A673 (cell line): ENCODE data around the gene IRS1. TPM values are rescaled to one million over a fixed set of nuclear protein-coding genes. Genes with fewer than 3 reads are reported as not detected.

ENCODE experiments used
- BruUV-seq: library from RNA; stranded (reverse); fragments of 400-500 nt; replicated peaks from 2 replicates; lab custom pipeline; 2021; lab: Mats Ljungman, UMichigan
- CTCF ChIA-PET: fragments of 300-600 bp; sonication (Branson Sonifier 250); formaldehyde crosslinking; loops from one replicate; lab custom pipeline; 2022; ENCODE audit warnings: antibody characterized with exemption; lab: Charles Lee
- POLR2A ChIA-PET: fragments of 300-600 bp; sonication (Branson Sonifier 250); formaldehyde crosslinking; loops from one replicate; lab custom pipeline; 2022; ENCODE audit warnings: antibody characterized with exemption; ENCODE audit not compliant: low non-redundant PET; lab: Charles Lee
- DNase-seq: peaks from one replicate; pipeline ENCODE4 v3.0.0-alpha.2; 2015; ENCODE audit warnings: low spot score
- H3K27ac ChIP-seq: fragments of 200-600 bp; sonication (generic); 2 replicates; pipeline ENCODE4 v1.5.1; 2016; ENCODE audit warnings: mixed run types, low read depth, mild to moderate bottlenecking, mixed read lengths, antibody characterized with exemption, low read length; ENCODE audit not compliant: poor library complexity, severe bottlenecking
- H3K27me3 ChIP-seq: fragments of 200-600 bp; sonication (generic); replicated peaks from 2 replicates; pipeline ENCODE4 v1.6.1; 2017; ENCODE audit warnings: mixed run types, low read depth, mild to moderate bottlenecking, mixed read lengths, antibody characterized with exemption, low read length; ENCODE audit not compliant: insufficient read depth, poor library complexity
- H3K36me3 ChIP-seq: fragments of 200-600 bp; sonication (generic); 2 replicates; pipeline ENCODE4 v1.6.1; 2016; ENCODE audit warnings: mixed run types, mild to moderate bottlenecking, mixed read lengths, antibody characterized with exemption, low read length; ENCODE audit not compliant: insufficient read depth, poor library complexity, severe bottlenecking
- H3K4me1 ChIP-seq: fragments of 200-600 bp; sonication (generic); 2 replicates; pipeline ENCODE4 v1.6.1; 2017; ENCODE audit warnings: mixed run types, mild to moderate bottlenecking, mixed read lengths, antibody characterized with exemption, low read length; ENCODE audit not compliant: insufficient read depth, poor library complexity, severe bottlenecking
- H3K4me3 ChIP-seq: fragments of 200-600 bp; sonication (generic); 2 replicates; pipeline ENCODE4 v1.5.1; 2016; ENCODE audit warnings: low read depth, mixed run types, mild to moderate bottlenecking, mixed read lengths, low read length; ENCODE audit not compliant: poor library complexity, severe bottlenecking
- H3K9me3 ChIP-seq: fragments of 200-600 bp; sonication (generic); 2 replicates; pipeline ENCODE4 v1.6.1; 2016; ENCODE audit warnings: mixed run types, low read depth, mild to moderate bottlenecking, mixed read lengths, antibody characterized with exemption, low read length; ENCODE audit not compliant: poor library complexity, severe bottlenecking
- EZH2 ChIP-seq: fragments of 200-600 bp; sonication (generic); IDR thresholded peaks from 2 replicates; pipeline ENCODE4 v1.6.1; 2017; ENCODE audit warnings: borderline replicate concordance, low read depth, mild to moderate bottlenecking, mixed read lengths, antibody characterized with exemption, low read length; ENCODE audit not compliant: poor library complexity, severe bottlenecking
- intact Hi-C: fragments of 100-400 bp; cut with micrococcal nuclease; formaldehyde crosslinking; loops from one replicate; pipeline ENCODE4 v1.10.0; 2022; ENCODE audit not compliant: unreplicated experiment
- total RNA-seq: library from RNA; stranded (reverse); gene quantifications from 2 replicates; pipeline ENCODE4 v1.2.3, GENCODE V29; 2021
- TF ChIP-seq, protein P1 (sequence below): fragments of 300-800, 200-600 bp; sonication (generic); conservative IDR thresholded peaks from 2 replicates; pipeline ENCODE4 v1.5.1; 2017; ENCODE audit warnings: low read depth, mild to moderate bottlenecking, antibody characterized with exemption, low read length, moderate library complexity, mixed read lengths

Gene IRS1
- total RNA-seq, 1 experiment from 2014 or later = 29.3 TPM

DNA sequence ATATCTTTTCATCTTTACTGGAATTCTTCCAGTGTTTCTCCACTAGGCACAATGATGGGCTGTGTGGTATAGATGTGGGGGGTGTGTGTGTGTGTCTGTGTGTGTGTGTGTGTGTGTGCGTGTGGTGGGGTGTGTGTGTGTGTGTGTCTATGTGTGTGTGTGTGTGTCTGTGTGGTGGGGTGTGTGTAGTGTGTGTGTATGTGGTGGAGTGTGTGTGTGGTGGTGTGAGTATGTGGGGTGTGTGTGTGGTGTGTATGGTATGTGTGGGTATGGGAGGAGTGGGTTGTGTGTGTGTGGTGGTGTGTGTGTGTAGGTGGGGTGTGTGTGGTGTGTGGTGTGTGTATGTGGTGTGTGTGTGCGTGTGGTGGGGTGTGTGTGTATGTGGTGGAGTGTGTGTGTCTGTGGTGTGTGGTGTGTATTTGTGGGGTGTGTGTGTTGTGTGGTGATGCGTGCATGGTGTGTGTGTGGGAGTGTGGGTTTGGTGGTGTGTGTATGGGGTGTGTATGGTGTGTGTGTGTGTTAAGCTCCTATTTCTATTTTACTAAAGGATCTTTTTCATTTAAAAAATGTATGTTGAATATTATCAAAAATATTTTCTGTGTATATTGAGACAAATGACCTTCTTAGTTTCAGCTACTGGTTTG is 84.2 kb downstream of the IRS1 start:
- Histone ChIP-seq H3K27me3 (no peaks in the 10 kb centered on the region), H3K9me3 (no peaks in the 10 kb centered on the region), H3K4me1 (no peaks in the 10 kb centered on the region), H3K4me3 (no peak overlapping the region), H3K27ac (no peak overlapping the region), H3K36me3 (no peaks in the 10 kb centered on the region)
- no TSS peak for BruUV-seq
- TF ChIP-seq EZH2 = no peak
- TF ChIP-seq, protein P1, sequence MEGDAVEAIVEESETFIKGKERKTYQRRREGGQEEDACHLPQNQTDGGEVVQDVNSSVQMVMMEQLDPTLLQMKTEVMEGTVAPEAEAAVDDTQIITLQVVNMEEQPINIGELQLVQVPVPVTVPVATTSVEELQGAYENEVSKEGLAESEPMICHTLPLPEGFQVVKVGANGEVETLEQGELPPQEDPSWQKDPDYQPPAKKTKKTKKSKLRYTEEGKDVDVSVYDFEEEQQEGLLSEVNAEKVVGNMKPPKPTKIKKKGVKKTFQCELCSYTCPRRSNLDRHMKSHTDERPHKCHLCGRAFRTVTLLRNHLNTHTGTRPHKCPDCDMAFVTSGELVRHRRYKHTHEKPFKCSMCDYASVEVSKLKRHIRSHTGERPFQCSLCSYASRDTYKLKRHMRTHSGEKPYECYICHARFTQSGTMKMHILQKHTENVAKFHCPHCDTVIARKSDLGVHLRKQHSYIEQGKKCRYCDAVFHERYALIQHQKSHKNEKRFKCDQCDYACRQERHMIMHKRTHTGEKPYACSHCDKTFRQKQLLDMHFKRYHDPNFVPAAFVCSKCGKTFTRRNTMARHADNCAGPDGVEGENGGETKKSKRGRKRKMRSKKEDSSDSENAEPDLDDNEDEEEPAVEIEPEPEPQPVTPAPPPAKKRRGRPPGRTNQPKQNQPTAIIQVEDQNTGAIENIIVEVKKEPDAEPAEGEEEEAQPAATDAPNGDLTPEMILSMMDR = no peak
- intact Hi-C loops = no loop called here
- POLR2A ChIA-PET = no interaction called here
- no peak for DNase-seq
- CTCF ChIA-PET = no interaction called here

DNA sequence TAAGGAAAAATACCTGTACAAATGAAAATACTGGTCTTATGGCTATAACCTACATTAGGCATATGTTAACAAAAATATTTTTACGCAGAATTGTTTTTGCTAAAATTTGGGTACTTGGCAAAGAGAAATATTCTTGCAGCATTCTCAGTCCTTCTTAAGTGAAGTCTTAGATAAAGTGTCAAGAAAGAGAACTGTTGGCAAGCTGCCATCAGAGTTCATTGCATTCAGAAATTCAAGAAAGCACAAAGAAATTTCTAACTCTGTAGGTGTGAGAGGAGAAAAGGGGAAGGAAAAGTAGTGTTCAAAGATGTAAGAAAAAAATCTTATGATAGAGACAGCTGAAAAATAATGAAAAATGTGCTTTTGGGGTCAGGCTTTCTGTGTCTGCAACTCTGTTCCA is 86.7 kb downstream of the IRS1 start:
- TF ChIP-seq EZH2 = no peak
- TF ChIP-seq, protein P1 = no peak
- Histone ChIP-seq H3K27me3 (no peaks in the 10 kb centered on the region), H3K27ac (no peak overlapping the region), H3K4me3 (no peak overlapping the region), H3K9me3 (no peaks in the 10 kb centered on the region), H3K36me3 (no peaks in the 10 kb centered on the region), H3K4me1 (no peaks in the 10 kb centered on the region)
- DNase-seq = no peak
- POLR2A ChIA-PET = no interaction called here
- CTCF ChIA-PET = no interaction called here
- intact Hi-C loops = no loop called here
- BruUV-seq = no TSS peak

DNA sequence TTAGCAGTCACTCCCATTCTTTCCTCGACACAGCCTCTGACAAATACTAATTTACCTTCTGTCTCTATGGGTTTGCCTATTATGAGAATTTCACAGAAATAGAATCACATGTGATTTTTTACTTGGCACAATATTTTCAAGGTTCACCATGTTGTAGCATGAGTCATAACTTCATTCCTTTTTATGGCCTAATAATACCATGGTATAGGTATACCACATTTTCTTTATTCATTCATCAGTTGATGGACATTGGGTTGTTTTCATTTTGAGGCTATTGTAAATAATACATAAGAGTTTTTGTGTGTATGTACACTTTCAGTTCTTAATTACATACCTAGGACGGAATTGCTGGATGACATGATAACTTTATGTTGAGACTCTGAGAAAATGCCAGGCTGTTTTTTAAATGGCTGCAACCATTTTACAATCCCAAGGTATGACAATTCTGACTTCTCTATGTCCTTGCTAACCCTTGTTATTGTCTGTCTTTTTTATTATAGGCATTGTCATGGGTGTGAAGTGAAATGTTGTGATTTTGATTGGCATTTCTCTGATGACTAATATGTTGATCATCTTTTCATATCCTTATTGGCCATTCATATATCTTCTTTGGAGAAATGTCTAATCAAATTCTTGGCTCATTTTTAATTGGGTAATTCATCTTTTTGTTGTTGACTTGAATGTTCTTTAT is 87.9 kb downstream of the IRS1 start:
- no peak for TF ChIP-seq EZH2
- TF ChIP-seq, protein P1 = no peak
- Histone ChIP-seq H3K27ac (no peak overlapping the region), H3K36me3 (no peaks in the 10 kb centered on the region), H3K4me1 (no peaks in the 10 kb centered on the region), H3K9me3 (no peaks in the 10 kb centered on the region), H3K27me3 (no peaks in the 10 kb centered on the region), H3K4me3 (no peak overlapping the region)
- ChIA-PET POLR2A (no interaction called here), CTCF (no interaction called here)
- BruUV-seq = no TSS peak
- DNase-seq = no peak
- intact Hi-C loops = no loop called here
